NCI-H1436 (cell line): ENCODE measurements around the gene PTMS.

Experiments
- DNase-seq: peaks from one replicate; lab custom pipeline; 2025; lab: John Stamatoyannopoulos, UW

PTMS gene

GRCh38 chr12:6771509-6772330 is 5.6 kb downstream of the PTMS start:
- no peak for DNase-seq

- DNase-seq = no peak
These were observed 6.2 kb downstream of the PTMS start, which contains the start of gene LAG3 for GRCh38 chr12:6772331-6772695. Gene LAG3, plus strand, starts transcription at chr12:6772520. Its CDS starts 333 bp downstream, at chr12:6772853.

DNA sequence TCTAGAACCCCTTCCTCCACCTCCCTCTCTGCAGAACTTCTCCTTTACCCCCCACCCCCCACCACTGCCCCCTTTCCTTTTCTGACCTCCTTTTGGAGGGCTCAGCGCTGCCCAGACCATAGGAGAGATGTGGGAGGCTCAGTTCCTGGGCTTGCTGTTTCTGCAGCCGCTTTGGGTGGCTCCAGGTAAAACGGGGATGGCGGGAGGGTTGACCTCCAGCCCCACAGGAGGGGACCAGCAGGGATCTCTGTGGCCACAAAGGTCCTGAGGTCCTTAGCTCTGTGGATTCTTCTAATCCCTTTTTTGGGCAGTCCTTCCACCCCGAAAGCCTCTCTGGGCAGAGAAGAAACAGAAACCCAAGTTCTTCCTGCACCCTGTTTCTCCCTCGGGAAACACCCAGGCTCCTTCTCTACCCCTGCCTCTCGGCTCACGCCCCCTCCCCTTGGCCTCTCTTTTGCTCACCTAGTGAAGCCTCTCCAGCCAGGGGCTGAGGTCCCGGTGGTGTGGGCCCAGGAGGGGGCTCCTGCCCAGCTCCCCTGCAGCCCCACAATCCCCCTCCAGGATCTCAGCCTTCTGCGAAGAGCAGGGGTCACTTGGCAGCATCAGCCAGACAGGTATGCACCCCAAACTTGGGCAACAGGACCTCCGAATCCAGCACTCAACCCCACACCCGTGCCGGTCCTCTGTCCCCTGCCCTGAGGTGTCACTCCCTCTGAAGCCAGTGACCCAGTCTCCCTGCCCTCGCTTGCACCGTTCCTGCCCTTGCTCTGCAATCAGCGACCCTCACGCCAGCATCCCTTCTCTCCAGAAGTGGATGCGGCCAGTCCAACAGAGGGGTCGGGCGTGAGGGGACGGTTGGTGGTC is 6.8 kb downstream of the PTMS start:
- DNase-seq = no peak

DNA sequence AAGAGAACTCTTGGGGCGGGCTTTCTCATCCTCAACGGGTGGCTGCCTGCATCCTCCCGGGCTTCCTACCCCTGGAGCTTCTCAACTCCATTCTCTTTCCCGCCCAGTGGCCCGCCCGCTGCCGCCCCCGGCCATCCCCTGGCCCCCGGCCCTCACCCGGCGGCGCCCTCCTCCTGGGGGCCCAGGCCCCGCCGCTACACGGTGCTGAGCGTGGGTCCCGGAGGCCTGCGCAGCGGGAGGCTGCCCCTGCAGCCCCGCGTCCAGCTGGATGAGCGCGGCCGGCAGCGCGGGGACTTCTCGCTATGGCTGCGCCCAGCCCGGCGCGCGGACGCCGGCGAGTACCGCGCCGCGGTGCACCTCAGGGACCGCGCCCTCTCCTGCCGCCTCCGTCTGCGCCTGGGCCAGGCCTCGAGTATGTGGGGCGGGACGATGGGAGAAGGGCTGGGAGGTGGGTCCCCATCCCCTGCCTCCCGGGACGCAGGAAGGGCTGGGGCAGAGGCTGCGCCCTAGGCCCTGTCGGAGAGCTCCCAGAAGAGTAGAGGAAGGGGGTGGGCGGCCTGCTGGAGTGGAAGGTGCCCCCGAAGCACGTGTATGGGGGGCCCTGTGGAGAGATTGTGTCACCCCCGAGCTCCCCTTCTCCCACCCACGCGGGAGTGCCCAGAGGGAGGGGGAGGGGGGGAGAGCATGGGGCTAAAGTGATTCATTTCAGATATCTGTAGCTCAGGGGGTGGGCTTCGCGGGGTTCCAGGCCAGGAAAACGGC is 7.6 kb downstream of the PTMS start:
- no peak for DNase-seq

GRCh38 chr12:6774499-6775062 is 8.4 kb downstream of the PTMS start:
- DNase-seq = no peak

DNA sequence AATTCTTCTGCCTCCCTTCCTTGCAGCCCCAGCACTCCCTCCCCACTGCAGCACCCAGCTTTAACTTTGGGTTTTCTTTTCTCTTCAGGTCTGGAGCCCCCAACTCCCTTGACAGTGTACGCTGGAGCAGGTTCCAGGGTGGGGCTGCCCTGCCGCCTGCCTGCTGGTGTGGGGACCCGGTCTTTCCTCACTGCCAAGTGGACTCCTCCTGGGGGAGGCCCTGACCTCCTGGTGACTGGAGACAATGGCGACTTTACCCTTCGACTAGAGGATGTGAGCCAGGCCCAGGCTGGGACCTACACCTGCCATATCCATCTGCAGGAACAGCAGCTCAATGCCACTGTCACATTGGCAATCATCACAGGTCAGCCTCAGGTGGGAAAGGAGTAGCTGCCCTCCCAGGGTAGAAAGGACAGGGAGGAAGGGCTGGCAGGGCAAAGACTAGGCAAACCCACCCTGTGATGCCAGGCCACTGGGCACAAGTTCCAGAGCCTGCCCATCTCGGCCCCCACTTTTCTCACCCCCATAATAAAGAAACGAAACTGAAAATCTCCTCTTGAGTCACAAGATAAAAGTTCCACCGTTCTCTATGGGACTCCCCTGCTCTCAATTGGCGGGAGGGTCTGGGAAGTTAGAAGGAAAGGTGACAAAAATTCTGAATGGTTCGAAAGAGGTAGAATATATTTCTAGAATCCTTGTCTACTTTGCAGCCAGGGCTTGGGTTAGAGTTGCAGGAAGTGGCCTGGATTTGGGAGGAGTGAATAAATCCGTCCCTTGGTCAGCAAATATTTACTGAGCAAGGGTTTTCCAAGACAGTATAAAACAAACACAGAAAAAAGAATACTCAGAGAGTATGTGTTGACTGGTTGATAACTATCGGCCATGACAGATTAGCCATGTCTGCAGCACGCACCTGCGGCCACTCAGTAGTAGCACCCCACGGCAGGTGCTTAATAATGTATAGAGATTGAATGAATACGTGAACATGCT is 9.3 kb downstream of the PTMS start:
- no peak for DNase-seq

DNA sequence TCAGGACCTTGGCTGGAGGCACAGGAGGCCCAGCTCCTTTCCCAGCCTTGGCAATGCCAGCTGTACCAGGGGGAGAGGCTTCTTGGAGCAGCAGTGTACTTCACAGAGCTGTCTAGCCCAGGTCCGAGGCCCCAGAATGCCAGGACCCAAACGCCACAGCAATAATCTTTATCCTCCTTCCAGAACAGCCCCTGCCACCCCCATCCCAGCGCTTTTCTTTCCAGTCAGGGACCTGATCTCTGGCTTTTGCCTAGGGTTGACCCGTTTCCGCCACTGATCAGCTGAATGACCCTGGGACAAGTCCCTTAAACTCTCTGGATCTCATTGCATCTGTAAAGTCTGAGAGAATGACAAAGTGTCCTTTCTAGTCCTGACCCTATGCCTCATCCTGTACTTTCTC is 11.2 kb downstream of the PTMS start:
- no peak for DNase-seq

- no peak for DNase-seq
These were observed 12.0 kb downstream of the PTMS start for GRCh38 chr12:6778217-6778573.

DNA sequence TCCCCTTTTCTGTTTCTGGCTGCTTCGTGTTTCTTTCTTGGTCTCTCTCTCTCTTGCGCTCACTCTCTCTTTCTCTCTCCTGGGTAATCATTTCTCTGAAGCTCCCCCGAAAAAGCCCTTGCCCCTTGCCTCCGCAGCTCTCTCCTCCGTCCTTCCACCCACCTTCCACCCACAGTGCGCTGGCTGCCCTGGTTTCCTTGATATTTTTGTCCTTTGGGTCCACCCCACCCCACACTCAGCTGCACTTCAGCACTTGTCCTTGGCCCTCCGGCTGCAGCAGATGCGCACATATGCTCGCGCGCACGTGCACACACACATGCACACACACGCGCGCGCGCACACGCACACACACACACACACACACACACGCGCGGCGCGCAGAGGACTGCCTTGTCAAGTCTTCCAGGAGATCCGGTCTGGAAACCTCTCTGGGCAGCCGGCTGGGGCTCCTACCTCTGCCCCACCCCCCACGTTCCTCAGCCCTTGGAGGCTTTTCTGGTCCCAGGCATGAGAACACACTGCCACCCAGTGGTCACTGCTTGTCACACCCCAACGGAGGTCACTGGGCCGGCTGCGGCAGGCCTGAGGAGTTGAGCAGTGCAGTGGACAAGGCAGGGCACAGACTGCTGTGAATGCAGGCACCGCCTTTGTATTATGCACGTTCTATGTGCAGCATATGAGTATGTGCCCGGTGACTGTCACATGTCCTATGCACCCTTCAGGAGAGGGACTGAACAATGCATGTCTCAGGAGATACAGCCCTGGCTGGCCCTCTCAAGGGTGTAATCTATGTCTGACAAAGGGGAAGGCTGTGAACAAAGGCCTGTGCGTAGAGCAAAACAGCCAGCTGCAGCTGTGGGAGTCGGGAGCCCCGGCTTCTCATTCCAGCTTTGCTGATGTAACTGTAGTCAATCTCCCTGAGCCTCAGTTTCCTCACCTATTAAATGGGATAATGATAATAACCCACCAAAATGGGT is 12.7 kb downstream of the PTMS start:
- peak; percentile 90 for DNase-seq

DNA sequence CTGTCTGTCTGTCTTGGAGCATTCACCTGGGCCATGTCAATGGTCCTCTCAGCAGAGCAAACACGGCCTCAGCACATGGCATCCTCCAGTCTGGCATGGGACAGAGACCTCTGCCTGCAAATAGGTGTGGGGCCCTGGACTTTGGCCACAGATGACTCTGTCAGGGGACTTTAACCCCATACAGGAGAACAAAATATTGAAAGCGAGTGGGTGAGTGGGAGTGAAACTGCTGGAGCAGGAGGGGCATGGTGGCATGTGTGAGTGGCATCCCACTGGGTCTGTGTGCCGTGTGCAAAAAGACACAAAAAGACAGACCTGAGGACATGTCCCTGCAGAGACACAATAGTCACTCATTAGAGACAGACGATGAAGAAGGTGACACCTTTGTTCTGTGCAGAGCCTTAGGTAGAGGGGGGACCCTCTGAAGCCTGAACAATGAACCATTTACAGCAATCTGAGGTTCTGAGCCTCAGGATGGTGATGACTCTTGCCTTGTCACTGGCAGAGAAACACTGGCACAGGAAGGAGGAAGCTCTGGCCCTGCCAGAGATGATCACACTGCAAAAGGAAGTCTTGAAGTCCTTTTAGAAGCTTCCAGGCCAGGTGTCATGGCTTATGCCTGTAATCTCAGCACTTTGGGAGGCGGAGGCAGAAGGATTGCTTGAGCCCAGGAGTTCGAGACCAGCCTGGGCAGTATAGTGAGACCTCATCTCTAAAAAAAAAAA is 13.7 kb downstream of the PTMS start:
- no peak for DNase-seq

GRCh38 chr12:6780573-6780972 is 14.4 kb downstream of the PTMS start:
- no peak for DNase-seq

DNA sequence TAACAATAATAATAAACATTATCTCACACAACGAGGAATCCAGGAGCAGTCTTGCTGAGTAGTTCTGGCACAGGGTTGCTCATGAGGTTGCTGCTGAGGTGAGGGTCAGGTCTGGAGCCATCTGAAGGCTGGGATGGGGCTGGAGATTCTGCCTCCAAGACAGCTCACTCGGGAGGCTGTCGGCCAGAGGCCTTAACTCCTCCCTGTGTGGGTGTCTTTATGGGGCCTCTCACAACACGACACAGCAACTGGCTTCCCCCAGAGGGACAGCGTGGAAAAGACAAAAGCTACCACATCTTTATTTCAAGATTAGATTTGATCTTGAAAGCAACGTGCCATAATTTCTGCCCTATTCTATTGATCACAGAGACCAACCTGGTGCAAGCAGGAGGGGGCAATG is 16.0 kb downstream of the PTMS start:
- no peak for DNase-seq

DNA sequence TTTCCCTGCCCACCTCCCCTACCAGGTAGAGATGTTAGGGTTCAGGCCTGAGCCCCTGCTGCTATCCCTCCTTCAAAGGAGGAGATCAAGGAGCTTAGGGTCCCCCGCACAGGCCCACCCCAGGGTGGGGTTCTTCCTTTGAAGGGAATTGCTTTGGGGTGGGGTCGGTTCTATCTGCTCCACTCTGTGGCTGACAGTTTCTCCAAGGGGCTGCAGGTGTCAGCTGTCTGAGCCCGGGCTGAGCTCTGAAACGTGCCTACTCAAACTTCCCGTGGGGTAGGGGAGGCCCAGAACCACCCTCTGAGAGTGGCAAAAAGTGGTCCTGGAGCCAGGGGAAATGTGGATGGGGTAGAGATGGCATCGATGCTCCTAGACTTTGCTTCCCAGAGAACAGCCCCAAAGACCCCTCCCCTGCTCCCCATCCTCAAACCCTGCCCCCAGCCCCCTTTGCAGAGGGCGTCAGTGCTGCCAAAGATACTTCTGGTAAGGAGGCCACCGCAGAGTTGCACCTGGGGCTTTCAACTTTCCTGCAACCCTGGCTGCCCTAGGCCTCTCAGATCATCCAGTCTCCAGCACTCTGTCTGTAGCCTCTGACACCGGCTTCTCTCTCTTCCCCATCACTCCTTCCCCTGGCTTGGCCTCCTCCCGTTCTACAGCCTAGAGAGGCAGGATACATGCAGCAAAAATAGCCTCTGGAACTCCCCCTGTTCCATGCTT is 16.8 kb downstream of the PTMS start:
- DNase-seq = no peak

- no peak for DNase-seq
These were observed 17.7 kb downstream of the PTMS start for GRCh38 chr12:6783828-6784227.

- DNase-seq = no peak
These were observed 18.1 kb downstream of the PTMS start for GRCh38 chr12:6784296-6784695.

- no peak for DNase-seq
These were observed 18.6 kb downstream of the PTMS start for GRCh38 chr12:6784761-6785160.

DNA sequence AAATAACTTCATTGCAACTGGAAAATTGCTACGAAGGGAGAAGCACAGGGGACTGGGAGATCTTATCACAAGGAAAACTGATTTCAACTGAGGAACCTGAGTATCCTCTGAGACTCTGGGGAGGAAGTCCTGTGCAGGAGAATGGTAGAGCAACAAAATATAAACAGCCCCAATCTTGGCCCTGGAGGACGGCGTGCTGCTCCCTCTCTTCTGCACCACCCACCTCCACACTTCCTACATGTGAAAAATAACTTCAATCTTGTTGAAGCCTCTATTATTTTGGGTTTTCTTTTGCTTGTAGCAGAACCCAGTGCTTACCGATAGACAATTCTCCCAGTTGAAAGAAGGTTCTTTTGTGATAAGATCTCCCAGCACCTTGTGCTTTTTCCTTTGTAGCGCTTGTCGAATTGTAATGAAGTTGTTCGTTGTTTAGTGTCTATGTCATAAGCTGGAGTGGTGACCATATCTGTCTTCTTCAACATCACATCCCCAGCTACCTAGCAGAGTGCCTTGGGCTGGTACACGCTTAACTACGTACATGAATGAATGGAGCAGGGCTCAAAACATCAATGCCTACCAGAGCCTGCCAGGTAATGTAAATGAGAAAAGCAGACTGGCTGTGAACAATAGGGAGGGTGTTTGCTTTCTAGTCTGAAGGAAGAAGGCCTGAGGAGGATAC is 20.4 kb downstream of the PTMS start:
- no peak for DNase-seq

DNA sequence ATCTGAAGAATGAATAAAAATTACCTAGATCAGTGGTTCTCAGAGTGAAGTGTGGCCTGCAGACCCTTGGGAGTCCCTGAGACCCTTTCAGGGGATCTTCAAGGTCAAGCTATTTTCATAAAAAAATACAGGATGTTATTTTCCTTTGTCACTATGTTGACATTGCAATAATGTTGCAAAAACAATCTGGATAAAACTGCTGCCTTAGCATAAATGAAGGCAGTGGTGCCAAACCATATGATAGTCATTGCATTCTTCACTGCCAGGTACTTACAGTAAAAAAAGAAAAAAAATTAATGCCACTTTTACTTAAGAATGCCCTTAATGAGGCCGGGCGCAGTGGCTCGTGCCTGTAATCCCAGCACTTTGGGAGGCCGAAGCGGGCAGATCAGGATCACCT is 21.1 kb downstream of the PTMS start:
- DNase-seq = no peak
